Calu3 (cell line): ENCODE results near the gene MEIS3. TPM values are rescaled to one million over a fixed set of nuclear protein-coding genes. Genes with fewer than 3 reads are reported as not detected.
A peak's percentile ranks its signal among the peaks of the same experiment; 100 is the strongest.

Experiments used
- Bru-seq: library from RNA; stranded (reverse); fragments of 400-500 nt; gene quantifications from one replicate; lab custom pipeline; 2021; lab: Mats Ljungman, UMichigan
- BruChase-seq, 2 experiments: library from RNA; stranded (reverse); fragments of 400-500 nt; gene quantifications; one replicate each; lab custom pipeline; 2021; lab: Mats Ljungman, UMichigan
- BruUV-seq: library from RNA; stranded (reverse); fragments of 400-500 nt; replicated peaks from 2 replicates; lab custom pipeline; 2021; lab: Mats Ljungman, UMichigan
- CTCF ChIA-PET: fragments of 300-600 bp; sonication (Branson Sonifier 250); formaldehyde crosslinking; loops from one replicate; lab custom pipeline; 2022; ENCODE audit warnings: antibody characterized with exemption; lab: Charles Lee
- DNase-seq: peaks from one replicate; pipeline ENCODE4 v3.0.0; 2022
- H3K27ac Mint-ChIP-seq: one replicate; pipeline ENCODE4 v1.8.0; 2022; ENCODE audit warnings: mixed read lengths; ENCODE audit not compliant: unreplicated experiment
- H3K27me3 Mint-ChIP-seq: one replicate; pipeline ENCODE4 v1.8.0; 2022; ENCODE audit warnings: mixed read lengths; ENCODE audit not compliant: unreplicated experiment
- H3K36me3 Mint-ChIP-seq: one replicate; pipeline ENCODE4 v1.8.0; 2022; ENCODE audit warnings: mild to moderate bottlenecking, moderate library complexity, mixed read lengths; ENCODE audit not compliant: insufficient read depth, unreplicated experiment
- H3K4me1 Mint-ChIP-seq: one replicate; pipeline ENCODE4 v1.8.0; 2022; ENCODE audit warnings: mild to moderate bottlenecking, low read depth, mixed read lengths; ENCODE audit not compliant: unreplicated experiment
- H3K4me3 Mint-ChIP-seq: one replicate; pipeline ENCODE4 v1.8.0; 2022; ENCODE audit warnings: mild to moderate bottlenecking, low read depth, moderate library complexity, mixed read lengths; ENCODE audit not compliant: unreplicated experiment
- H3K9me3 Mint-ChIP-seq: one replicate; pipeline ENCODE4 v1.8.0; 2022; ENCODE audit warnings: low read depth, mixed read lengths; ENCODE audit not compliant: unreplicated experiment
- CTCF ChIP-seq: fragments of 200-600 bp; IDR thresholded peaks from one replicate; pipeline ENCODE4 v1.8.0; 2022; ENCODE audit warnings: antibody characterized with exemption; ENCODE audit not compliant: unreplicated experiment
- intact Hi-C: fragments of 100-400 bp; cut with micrococcal nuclease; formaldehyde crosslinking; loops from one replicate; pipeline ENCODE4 v1.10.0; 2022; ENCODE audit not compliant: unreplicated experiment
- long read RNA-seq: library from polyadenylated mRNA; stranded (forward); transcript quantifications from one replicate; pipeline ENCODE4 v2.0.0, GENCODE V29; 2022
- total RNA-seq: library from RNA; stranded (reverse); gene quantifications from 2 replicates; pipeline ENCODE4 v1.2.3, GENCODE V29; 2022

MEIS3 gene
- total RNA-seq (0.87 and 2.0 TPM in 2 replicates), Bru-seq, nascent RNA (percentile 16 among the genes with signal in this experiment), BruChase-seq, experiment 1, labeled RNA remaining after a 6-hour chase (percentile 19 among the genes with signal in this experiment), BruChase-seq, experiment 2, labeled RNA remaining after a 2-hour chase (percentile 16 among the genes with signal in this experiment)
- long read RNA-seq, partial matches to known transcripts: 0 of 1 reads
- long read RNA-seq, other reads (novel, unspliced or antisense): 0 of 1 reads

DNA sequence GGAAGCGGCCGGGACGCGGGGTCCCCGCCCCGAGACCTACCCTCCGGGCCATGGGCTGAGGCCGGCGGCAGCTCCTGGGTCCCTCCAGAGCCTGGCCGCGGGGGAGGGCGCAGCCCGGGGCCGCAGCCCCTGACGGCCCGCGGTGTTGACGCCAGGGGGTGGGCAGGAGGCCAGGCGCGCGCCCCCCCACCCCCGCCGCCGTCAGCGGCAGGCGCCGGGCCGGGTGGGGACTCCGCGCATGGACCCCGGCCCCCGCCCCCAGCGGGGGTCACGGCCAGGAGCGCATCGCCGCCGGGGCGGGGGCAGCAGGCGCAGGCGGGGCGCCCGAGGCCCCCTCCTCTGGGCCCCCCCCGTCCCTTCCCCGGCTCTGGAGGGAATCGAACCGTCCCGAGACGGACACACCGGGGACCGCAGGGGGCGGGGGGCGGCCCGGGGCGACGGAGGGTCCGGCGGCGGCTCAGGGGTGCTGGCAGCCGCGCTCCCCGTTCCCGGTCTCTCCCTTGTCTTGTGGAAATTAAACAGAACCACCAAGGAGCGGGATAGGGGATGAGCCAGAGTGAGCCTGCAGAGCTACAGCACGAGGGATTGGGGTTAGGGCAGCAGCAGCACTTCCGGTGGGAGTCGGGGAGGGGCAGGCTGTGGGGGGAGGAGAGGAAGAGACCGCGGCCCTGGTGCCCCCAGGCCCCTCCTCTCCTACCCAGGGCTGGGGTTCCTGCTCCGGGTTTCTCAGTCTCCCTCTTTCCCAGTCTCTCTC is at the start of gene MEIS3:
Gene MEIS3 (minus strand): TSS at position 498 of the 754 bp plus-strand sequence. CDS start 446 bp downstream, at position 52.
- Mint-ChIP-seq H3K9me3 (no peaks in the 10 kb centered on the region), H3K36me3 (peaks cover 12% of the 10 kb centered on the region), H3K27ac (no peak within 1 kb of the TSS), H3K4me1 (peaks cover 45% of the 10 kb centered on the region), H3K4me3 (peak within 1 kb of the TSS; percentile 1), H3K27me3 (peaks cover 100% of the 10 kb centered on the region)
- intact Hi-C loops: no loop called here
- BruUV-seq: no TSS peak
- DNase-seq: no peak
- no peak for TF ChIP-seq CTCF
- CTCF ChIA-PET: interaction anchor here (0.6 to 0.7 kb wide), 2 partner anchors 9 to 70 kb away, joined by 3 read pairs; partner anchors contain the start of gene DHX34

GRCh38 chr19:47467914-47468313 is 48.6 kb upstream of the MEIS3 start:
- Mint-ChIP-seq H3K9me3 (no peaks in the 10 kb centered on the region), H3K4me3 (no peak overlapping the region), H3K4me1 (peaks cover 9% of the 10 kb centered on the region), H3K27me3 (peaks cover 87% of the 10 kb centered on the region), H3K36me3 (no peaks in the 10 kb centered on the region), H3K27ac (no peak overlapping the region)
- DNase-seq: no peak
- intact Hi-C loops: no loop called here
- CTCF ChIA-PET: interaction anchor here (0.7 kb wide), 1 partner anchor 1751 kb away, joined by 11 read pairs; no protein-coding TSS in a partner anchor
- BruUV-seq: no TSS peak
- TF ChIP-seq CTCF: no peak

DNA sequence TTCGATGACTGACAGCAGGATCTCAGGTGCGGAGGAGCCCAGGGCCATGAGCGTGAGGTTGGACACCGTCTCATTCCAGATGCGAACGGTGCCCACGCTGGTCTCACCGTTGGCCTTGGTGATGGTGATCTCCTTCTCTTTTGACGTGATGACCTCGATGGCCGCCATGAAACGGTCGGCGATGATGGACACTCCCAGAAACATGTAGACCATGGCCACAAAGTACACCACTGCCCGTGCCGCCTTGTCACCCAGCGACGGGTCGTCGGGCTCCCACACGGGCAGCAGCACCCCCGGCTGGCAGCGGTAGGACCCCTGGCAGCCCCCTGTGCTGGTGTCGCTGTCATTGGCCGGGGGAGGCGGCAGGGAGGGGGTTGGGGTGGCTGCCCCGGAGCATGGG is 46.6 kb upstream of the MEIS3 start:
- no peak for TF ChIP-seq CTCF
- H3K4me1 Mint-ChIP-seq: peaks cover 3% of the 10 kb centered on the region
- H3K4me3 Mint-ChIP-seq: no peak overlapping the region
- CTCF ChIA-PET: no interaction called here
- H3K36me3 Mint-ChIP-seq: no peaks in the 10 kb centered on the region
- H3K9me3 Mint-ChIP-seq: no peaks in the 10 kb centered on the region
- H3K27me3 Mint-ChIP-seq: peaks cover 70% of the 10 kb centered on the region
- no peak for DNase-seq
- H3K27ac Mint-ChIP-seq: no peak overlapping the region
- BruUV-seq: no TSS peak
- intact Hi-C loops: no loop called here

DNA sequence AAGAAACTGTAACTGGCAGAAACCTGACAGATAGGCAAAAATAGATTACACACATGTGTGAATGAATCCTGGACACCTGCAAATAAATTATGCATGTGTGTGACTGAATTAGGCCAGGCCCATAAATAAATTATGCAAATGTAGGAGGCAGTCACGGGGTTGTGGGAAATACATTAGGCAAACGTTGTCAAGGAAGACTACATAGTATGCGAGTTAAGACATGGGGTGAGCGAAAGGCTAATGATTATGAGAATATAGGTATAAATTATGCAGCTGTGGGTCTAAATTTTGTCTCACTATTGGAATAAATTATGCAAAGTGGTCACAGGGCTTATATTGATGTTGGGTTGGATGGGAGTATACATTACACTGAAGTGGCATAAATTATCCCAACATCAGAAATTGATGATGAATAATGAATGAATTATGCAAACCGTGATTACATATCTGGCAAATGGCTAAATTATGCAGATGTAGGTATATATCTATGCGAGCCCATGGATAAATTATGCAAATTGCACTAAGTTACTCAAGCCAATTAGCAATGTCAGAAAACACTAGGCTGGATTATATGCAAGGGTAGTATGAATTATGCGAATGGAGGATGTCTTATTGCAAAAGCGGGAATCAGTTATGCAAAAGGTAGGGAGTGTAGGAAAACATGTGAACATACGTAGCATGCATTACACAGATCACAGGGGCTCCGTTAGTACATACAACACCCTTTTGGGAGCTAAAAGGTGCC is 45.5 kb upstream of the MEIS3 start:
- Mint-ChIP-seq H3K27ac (no peak overlapping the region), H3K9me3 (no peaks in the 10 kb centered on the region), H3K27me3 (peaks cover 58% of the 10 kb centered on the region), H3K4me3 (no peak overlapping the region), H3K4me1 (no peaks in the 10 kb centered on the region), H3K36me3 (no peaks in the 10 kb centered on the region)
- no peak for DNase-seq
- BruUV-seq: no TSS peak
- CTCF ChIA-PET: no interaction called here
- intact Hi-C loops: no loop called here
- no peak for TF ChIP-seq CTCF
